SHP77 treated with DMSO at 0.1 percent for 48 hours (cell line): ENCODE results near the gene C20orf144.

Source experiments
- DNase-seq: peaks from one replicate; lab custom pipeline; 2025; lab: John Stamatoyannopoulos, UW

Gene C20orf144

DNA sequence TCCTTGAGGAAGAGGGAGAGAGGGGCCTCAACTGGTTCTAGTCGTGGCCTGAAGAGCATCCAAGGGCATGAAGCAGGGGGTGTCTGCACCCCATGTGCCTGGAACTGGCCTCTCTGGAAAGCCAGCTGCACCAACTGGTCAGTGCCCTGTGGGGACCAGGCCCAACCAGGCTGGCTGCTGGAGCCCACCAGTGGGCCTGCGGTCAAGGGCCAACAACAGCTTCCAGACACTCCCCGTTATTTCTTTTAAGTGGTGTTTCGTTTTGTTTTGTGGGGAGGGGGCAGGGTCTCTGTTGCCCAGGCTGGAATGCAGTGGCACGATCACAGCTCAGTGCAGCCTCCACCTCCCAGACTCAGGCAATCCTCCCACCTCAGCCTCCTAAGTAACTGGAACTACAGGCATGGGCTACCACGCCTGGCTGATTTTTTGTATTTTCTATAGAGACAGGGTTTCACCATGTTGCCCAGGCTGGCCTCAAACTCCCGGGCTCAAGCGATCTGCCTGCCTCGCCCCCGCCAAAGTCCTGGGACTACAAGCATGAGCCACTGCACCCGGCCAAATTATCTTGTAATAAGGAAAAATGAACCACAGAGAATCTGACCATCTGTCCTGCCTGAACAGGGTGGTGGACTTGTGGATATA, 11.9 kb upstream of the C20orf144 start:
- DNase-seq: no peak

DNA sequence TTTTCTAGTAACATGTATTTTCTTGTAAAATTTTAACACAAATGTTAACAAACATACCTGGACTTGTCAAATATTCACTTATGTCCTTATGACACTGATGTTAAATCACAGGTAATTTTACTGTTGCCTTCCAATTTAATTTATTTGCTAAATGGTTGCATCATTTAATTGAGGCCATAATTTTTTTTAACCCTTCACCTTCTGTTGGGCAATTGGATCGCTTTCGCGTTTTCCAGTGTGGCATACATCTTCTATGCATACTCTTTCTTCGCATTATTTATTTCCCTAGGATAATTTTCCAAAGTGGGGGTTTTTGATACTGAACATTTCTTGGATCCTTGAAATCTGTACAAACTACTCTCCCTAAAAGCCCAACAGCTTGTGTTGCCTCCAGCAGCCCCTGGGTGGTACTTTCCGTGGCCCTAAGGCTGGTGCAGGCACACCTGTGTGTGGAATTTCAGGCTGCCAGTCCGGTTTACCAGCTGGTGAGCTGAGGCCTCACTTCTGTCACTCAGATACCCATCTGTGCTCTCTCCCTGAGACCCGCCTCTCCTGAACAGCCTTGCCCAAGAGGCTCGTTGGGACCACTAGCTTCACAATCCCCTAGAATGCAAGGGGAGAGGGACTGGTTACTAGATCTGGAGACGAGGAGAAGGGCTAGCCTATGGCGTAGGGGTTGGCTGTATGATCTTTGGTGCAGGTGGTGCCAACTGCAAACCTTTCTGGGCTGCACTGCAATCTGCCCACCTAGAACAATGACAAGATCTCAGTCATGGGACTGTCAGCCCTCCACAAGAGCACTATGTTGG, 11.2 kb upstream of the C20orf144 start:
- no peak for DNase-seq

DNA sequence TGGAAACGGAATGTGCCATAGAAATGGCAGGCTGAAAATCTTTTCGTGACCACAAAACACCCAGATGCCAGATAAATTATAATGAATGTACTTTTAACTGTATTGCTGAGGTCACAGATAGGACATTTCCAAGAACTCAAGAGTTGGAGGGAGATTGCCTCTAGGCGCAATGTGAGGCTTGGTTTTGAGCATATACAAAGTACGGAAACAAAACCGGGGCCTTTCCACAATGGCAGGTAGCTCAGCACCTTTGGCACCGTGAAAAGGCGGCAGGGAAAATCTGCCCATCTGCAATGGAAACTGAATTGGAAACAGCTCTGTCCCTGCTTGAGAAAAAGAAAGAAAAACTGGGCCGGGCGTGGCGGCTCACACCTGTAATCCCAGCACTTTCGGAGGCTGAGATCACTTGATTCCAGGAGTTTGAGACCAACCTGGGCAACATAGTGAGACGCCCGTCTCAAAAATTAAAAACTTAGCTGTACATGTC, 10.5 kb upstream of the C20orf144 start:
- DNase-seq: no peak

DNA sequence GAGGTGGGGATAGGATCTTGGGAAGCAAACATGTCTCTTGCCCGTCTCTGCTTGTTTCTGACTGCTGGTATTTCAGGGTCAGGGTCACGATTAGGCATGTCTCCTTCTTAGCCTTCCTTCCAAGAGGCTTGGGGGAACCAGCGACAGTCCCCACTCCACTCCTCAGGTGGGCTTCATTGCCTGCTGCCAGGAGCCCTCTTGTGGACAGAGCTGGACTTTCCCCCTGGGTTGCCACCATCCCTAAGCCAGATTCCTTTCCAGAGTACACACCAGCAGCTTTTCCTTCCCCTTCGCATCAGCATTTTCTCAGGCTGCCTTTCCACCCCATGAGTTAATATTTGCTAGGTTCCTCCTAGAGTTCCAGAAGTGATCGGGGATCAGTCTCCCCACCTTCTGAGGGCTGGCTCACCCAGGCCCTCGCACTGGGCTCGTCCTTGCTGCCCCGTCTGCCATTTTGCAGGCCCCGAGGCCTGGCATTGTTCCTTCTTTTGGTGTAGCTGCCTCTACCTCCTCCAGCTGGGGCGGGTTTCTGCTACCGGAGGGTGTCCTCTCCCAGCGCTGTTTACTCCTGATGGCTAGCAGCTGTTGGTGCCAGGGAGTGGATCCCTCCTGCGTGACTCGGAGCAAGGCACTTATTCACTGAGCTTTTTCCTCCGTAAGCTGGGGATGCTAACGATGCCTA, 8.8 kb upstream of the C20orf144 start:
- DNase-seq: peak; percentile 69

DNA sequence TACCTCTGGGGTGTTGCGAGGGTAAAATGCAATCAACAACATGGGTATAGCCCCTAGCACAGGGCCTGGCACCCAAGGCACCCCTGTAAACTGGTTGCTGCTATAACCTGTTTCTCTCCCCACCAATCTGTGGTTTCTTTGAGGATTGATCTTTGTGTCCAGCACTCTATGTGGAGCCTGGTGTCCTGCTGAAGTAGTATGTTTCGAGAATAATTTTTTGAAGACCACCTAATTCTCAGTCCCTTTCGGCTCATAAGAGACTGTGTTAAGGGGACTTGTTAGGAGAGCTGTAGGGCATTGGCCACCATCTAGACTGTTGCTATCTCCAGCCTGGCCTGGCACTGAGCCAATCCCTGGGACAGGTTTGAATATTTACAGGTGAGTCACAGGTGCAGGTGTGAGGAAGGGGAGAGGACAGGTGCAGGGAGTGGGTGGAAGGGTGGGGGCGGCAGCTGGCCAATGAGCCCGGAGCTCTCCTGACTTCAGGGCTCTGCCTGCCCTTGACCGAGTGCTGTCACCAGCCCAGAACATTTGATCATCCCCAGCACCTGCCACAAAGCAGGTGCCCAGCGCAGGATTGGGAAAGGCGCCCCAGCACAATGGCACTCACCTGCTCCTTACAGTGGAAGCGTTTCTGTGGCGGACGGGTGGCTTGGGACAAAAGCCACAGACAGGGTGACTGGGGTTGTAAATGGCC, 8.1 kb upstream of the C20orf144 start:
- peak; percentile 88 for DNase-seq

DNA sequence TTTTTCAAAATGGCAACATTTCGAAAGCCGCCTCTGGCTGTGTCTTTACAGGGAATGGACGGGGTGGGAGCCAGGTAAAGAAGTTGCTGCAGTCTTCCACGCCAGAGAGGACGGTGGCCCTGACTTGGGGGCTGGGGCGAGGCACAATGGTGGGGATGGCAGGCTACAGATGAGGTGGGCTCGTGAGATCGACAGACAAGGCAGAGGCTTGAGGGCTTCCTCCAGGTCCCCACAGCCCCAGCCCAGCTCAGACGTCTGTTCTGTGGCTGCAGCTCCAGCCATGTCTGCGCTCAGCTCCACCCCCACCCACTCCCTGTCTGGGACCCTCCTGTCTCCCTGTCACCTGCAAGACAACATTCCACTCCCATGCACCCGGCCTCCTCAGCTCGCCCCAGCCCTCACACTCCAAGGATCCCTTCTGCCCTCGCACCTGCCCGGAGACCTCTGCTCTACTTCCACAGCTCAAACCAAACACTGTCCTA, 7.4 kb upstream of the C20orf144 start:
- no peak for DNase-seq

DNA sequence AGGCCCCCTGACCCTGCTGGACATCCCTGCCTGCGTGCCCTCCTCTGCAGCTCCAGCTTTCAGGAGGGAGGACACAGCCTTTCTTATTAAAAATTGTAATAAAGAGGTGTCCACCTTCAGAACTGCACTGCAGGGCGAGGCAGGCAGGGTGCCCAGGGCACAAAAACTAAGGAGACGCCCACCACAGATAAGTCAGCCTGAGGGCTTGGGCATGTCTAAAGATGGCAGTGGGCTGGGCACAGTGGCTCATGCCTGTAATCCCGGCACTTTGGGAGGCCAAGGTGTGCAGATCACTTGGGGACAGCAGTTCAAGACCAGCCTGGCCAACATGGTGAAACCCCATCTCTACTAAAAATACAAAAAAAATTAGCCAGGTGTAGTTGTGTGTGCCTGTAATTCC, 7.0 kb upstream of the C20orf144 start:
- no peak for DNase-seq

DNA sequence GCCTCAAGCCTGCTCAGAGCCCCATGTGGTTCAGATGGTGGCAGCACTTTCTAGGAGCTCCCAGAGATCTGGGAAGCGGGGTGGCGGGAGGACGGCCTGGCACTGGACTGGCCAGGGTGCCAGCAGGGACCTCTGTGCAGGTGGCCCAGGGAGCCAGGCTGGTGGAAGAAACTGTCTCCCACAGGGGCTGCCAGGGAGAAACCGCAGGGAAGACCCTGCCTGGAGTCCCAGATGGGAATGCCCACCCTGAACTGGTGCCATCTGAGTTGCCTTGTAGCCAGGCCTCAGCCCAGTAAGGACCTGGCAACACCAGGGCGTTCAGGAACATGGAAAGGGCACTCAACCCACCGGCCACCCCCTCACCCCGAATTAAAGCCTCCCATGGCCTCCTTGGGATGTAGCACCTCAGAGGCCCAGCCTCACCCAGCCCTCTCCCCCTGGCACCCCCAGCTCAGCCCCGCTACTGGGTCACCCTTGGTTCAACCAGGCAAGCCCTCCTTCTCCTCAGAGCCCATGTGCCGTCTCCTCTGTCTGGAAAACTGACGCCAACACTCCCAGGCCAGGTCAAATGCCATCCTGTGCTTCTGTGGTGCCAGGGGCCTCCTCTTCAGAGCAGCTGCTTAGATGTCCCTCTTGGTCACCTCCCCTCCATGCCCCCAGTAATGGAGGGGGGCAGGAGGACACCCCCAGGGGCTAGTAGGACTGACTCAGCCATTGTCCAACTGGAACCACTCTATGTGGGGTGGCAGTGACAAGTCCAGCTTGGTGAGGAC, 5.9 kb upstream of the C20orf144 start:
- no peak for DNase-seq

DNA sequence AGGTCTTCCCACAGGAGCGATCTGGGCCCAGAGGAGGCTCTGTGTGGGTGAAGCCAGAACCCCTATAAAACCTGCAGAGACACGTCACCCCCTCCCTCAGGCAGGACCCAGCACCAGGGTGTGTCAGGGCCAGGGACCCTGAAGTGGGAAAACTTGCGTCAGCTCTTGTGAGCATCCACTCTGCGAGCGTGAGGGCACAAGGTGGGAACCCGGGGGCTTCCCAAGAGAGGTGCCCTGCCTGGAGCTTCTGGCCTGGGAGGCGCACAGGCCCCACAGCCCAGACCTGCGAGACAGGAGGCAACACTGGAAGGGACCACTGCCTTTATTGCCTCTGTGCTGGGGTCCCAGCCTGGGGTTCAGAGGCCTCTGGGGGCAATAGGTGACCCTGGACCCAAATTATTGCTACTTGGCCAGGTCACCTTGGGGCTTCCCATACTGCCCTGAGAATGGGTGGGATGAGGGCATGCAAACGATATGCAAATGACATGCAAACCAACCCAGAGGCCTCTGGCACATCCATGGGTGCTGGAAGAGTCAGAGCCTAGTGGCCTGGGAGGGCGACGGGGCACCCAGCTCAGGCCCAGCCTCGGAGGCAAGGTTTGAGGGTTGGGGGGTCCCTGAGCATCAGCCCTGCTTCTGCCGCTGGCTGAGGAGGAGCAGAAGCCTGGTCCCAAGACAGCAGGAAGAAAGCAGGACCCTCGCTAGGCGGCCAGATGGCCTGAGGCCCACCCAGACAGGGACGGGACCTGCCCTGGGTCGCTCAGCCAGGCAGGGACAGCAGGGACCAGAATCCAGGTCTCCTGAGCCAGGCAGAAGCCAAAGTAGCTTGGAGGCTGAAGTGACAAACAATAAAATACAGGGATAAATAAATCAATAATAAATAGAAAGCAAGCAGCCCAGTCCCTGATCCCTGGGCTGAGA, 5.1 kb upstream of the C20orf144 start:
- DNase-seq: no peak

DNA sequence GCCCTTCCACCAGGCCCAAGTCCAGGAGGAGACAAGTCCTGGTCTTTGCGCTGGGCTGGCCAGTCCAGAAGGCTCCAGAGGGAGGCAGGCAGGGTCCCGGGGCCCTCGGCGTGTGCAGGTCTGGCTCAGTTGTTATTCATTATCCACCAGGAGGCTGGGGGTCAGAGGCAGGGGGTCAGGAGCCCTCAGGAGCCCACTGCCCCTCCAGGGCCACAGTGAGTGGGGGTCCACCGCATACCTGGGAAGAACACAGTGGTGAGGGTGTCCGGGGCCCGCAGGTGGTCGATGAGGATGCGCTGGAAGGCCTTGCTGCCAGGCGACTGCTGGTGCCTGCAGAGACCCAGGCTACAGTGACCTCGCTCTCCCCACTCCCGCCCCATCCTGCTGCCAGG, 4.4 kb upstream of the C20orf144 start:
- no peak for DNase-seq

DNA sequence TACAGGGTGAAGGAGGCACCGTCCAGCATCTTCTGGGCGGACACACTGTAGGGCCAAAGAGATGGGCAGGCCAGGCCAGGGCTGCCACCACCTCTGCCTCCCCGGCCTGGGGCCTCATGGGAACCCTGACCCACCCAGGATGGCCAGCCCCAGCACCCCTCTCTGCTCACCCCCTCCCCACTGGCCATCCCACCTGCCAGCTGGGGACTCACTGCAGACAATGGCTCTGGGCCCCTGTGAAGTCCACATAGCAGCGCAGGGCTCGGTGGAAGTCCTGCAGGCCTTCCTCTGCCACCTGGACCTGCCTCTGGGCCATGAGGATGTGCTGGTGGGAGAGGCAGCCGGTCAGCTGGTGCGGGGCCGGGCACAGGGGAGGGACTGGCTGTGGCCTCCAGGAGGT, 3.6 kb upstream of the C20orf144 start:
- DNase-seq: no peak

DNA sequence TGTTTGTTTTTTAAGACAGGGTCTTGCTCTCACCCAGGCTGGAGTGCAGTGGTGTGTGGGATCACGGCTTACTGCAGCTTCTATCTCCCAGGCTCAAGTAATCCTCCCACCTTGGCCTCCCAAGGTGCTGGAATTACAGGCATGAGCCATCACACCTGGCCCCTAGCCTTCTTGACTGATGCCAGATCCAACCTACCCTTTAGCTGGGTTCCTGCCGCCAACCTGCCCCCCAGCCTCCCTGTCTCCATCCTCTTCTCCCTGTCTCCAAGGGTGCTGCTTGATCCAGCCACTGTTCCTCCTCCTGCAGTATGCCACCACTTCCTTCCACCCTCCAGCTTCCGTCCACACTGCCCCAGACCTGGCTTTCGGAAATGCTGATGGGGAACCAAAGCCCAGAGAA, 3.2 kb upstream of the C20orf144 start:
- DNase-seq: no peak

DNA sequence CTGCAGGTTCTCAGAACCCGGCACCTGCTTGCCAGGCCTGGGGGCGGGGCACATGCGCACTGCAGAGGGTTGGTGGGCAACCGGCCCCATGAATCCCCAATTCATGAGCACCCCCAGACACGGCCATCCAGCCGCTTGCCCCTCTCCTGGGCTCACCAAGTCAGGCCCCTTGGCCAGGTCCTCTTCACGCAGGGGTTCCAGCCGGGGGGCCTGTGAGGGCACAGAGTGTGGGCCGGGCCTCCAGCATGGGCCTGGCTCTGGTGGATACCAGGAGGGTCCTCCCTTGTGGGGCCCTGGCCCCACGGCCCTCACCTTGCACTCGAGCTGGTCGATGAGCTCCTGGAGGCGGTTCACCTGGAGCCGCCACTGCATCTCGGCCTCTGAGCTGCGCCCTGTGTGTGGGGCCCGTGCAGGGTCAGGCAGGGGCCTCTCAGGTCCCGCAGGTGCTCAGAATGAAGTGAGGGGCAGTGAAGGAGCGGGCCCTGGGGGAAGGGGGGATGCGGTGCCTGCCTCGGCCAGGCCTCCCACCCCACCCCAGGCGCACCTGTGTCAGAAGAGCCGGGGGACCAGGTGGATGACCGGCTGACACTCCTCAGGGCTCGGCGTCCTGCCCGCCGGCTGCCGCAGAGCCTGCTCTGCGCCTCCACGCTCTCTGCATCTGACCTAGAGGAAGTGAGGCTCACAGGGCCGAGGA, 2.6 kb upstream of the C20orf144 start:
- no peak for DNase-seq

DNA sequence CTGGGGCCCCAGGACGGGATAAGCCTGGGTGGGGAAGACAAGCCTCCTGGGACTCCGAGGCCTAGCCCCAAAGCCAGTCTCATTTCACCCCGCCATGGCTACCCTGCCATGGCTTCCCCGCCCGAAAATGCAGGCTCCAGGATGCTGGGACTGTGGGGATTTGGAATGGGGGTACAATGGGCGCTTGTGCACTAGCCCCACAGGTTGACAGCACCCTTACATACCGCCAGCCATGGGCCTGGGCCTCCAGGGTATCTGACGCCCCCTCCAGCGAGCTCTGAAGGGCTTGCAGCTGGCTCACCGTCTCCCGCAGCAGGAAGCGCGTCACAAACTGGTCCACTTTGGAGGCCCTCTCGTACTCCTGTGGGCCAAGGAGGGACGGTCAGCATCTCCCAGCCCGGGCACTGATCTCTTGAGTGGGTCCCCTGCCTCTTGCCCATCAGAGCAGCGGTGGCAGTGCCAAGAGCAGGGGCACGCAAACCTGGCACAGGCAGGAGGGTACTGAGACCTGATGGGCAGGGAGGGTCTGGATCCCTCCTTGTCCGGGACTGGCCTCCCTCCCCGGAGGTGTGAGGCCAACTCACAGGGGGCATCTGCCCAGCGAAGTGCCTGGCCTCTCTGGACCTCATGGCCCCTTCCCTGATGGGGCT, 2.0 kb upstream of the C20orf144 start:
- no peak for DNase-seq

DNA sequence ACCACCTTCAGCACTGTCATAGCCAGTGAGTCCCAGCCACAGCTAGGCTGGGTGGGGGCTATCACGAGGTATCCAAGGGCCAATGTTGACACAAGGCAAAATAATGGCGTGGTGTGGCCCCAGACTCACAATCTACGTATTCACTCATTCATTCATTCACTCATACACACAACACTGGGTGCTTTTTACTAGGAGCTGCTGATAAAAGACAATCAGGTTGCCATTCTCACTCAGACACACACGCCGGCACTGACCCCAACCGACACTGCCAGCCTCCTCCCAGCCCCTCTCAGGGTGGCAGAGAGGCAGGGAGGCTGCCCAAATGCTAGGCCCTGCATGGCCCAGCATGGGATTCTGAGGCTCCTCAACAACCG, 1.5 kb upstream of the C20orf144 start:
- no peak for DNase-seq

DNA sequence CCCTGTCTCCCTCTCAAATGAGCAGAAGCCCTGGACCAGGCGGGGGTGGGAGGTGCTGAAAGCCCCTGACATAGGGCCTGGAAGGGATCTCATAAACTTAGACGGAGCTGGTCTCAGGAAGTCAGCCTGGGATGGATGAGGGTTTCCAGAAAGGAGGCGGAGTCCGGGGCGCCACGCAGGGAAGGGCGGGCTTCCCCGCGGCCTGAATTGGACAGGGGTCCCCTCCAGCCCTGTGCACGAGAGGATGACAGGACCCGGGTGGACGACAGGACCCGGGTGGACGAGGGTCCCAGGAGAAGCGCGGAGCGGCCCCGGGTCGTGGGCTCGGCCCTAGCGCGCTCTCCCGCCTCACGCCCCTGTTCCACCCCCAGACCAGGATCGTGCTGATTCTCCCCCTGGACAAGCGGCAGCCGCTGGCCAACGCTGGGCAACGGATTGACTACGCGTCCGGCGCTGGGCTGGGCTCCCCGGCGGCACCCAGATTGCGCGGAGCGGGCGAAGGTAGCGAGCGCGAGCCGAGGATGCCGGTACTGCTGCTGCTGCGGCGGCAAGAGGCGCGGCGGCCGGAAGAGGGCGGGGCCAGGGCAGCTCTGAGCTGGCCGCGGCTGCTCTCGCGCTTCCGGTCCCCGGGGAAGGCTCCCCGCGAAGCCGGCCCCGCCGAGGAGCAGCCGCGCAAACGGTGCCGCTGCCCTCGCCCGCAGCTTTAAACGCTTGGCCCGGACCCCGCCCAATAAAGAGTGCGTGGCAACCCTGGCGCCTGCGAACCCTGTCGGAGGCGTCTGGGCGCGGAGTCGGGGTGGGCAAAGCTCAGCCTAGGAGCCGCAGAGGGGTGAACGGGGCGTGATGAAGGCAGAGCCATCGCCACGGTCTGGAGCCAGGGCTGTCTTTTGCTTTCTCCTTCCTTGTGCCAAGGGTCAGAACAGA, 1.3 kb downstream of the C20orf144 start:
- peak; percentile 45 for DNase-seq

DNA sequence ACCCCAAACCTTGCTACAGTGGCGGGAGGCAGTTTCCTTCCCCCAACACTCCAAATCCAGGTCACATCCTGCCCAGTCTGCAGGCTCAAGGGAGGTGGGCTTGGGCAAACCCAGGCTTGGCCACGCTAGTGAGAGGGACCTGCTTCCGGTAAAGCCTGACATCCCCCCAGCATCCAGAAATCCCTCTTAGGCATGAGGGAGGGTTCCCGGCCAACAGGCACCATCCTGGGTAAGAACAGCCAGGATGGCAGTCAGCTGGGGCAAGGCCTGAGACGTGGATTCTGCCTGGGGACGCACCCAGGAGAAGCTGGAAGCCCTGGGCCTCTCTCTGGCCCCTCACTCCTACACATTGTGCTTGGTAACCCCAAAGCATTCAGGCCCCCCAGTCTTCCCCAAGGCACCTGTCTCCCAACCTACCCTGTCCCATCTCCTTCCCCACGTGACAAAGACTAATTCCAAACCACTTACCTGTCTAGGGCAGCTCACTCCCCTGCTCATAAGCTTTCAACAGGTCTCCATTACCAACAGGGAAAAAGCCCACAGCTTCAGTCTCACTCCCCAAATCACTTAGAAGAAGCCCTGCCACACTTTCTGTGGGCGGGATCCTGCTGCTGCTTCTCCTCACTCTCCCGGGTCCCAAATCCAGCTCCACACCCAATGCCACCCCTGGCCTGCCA, 2.1 kb downstream of the C20orf144 start:
- no peak for DNase-seq

DNA sequence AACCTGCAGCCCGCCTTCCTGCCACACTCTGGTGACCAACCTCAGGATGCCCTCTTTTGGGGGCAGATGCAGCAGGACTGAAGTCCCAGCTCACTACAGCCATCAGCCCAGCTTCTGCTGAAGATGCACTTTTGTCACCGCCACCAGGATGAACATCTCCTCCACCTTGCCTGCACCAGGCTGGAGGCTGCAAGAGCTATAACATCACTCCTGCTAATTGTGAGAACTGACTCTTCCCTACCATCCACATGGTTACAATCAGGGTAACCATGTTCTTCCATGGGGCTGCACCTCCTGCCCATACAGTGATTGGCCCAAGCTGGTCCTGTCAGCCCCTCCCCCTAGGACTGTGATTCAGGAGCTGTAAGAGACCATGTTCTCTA, 2.6 kb downstream of the C20orf144 start:
- no peak for DNase-seq
